IMR-90 (cell line): ENCODE data around the gene ZFPM1. TPM values are rescaled to one million over a fixed set of nuclear protein-coding genes. Genes with fewer than 3 reads are reported as not detected.

Source experiments
- ATAC-seq: fragments of 200-7000 bp; cut with Tn5 transposase; 2 replicates; pipeline ENCODE4 v1.9.1; 2020; ENCODE audit warnings: low read depth, mild to moderate bottlenecking, moderate library complexity
- Bru-seq: library from RNA; stranded (reverse); fragments of 400-500 nt; gene quantifications from one replicate; lab custom pipeline; 2021; lab: Mats Ljungman, UMichigan
- BruChase-seq, 2 experiments: library from RNA; stranded (reverse); fragments of 400-500 nt; gene quantifications; one replicate each; lab custom pipeline; 2021; lab: Mats Ljungman, UMichigan
- BruUV-seq: library from RNA; stranded (reverse); fragments of 400-500 nt; replicated peaks from 2 replicates; lab custom pipeline; 2021; lab: Mats Ljungman, UMichigan
- CTCF ChIA-PET: fragments of 300-600 bp; formaldehyde crosslinking; extraction: SDS; loops from one replicate; lab custom pipeline; 2021; ENCODE audit warnings: antibody characterized with exemption; lab: Yijun Ruan, JAX
- POLR2A ChIA-PET: fragments of 300-600 bp; sonication (Branson Sonifier 250); formaldehyde crosslinking; loops from one replicate; lab custom pipeline; 2022; ENCODE audit warnings: antibody characterized with exemption; ENCODE audit not compliant: unreplicated experiment; lab: Charles Lee
- DNase-seq: peaks from one replicate; pipeline ENCODE4 v3.0.0; 2013
- H2AFZ ChIP-seq: replicated peaks from 2 replicates; pipeline ENCODE3; 2013; ENCODE audit warnings: low read length, mild to moderate bottlenecking; ENCODE audit not compliant: poor library complexity
- H2AK5ac ChIP-seq: 2 replicates; pipeline ENCODE4 v1.6.1; 2013; ENCODE audit warnings: low read depth, low read length, inconsistent platforms
- H2AK9ac ChIP-seq: replicated peaks from 2 replicates; pipeline ENCODE3; 2013; ENCODE audit warnings: mild to moderate bottlenecking, low read depth, low read length, moderate library complexity; ENCODE audit not compliant: poor library complexity
- H2BK120ac ChIP-seq: 2 replicates; pipeline ENCODE4 v1.6.1; 2013; ENCODE audit warnings: low read depth, low read length, inconsistent platforms
- H2BK15ac ChIP-seq: 3 replicates; pipeline ENCODE4 v1.6.1; 2013; ENCODE audit warnings: low read depth, low read length, inconsistent platforms
- H2BK20ac ChIP-seq: 2 replicates; pipeline ENCODE4 v1.6.1; 2013; ENCODE audit warnings: low read depth, mild to moderate bottlenecking, inconsistent platforms, low read length, moderate library complexity
- H2BK5ac ChIP-seq: 2 replicates; pipeline ENCODE4 v1.6.1; 2013; ENCODE audit warnings: mild to moderate bottlenecking, low read depth, low read length, inconsistent platforms; ENCODE audit not compliant: poor library complexity, severe bottlenecking
- H3K14ac ChIP-seq: replicated peaks from 2 replicates; pipeline ENCODE4 v1.6.1; 2013; ENCODE audit warnings: low read depth, low read length, inconsistent platforms
- H3K18ac ChIP-seq: 2 replicates; pipeline ENCODE4 v1.6.1; 2013; ENCODE audit warnings: low read depth, low read length, control low read depth
- H3K23ac ChIP-seq: 2 replicates; pipeline ENCODE4 v1.6.1; 2013; ENCODE audit warnings: low read depth, low read length, inconsistent platforms
- H3K27ac ChIP-seq: 2 replicates; pipeline ENCODE4 v1.5.1; 2013; ENCODE audit warnings: mild to moderate bottlenecking, control low read depth, low read length; ENCODE audit not compliant: insufficient read depth
- H3K27me3 ChIP-seq: 2 replicates; pipeline ENCODE4 v1.6.1; 2013; ENCODE audit warnings: low read length; ENCODE audit not compliant: control insufficient read depth, insufficient read depth
- H3K36me3 ChIP-seq: 2 replicates; pipeline ENCODE4 v1.6.1; 2013; ENCODE audit warnings: low read length, mixed read lengths; ENCODE audit not compliant: control insufficient read depth, insufficient read depth
- H3K4ac ChIP-seq: 2 replicates; pipeline ENCODE4 v1.6.1; 2013; ENCODE audit warnings: low read depth, low read length, inconsistent platforms
- H3K4me1 ChIP-seq: 2 replicates; pipeline ENCODE4 v1.6.1; 2013; ENCODE audit warnings: low read length, mixed read lengths; ENCODE audit not compliant: control insufficient read depth, insufficient read depth
- H3K4me2 ChIP-seq: 2 replicates; pipeline ENCODE4 v1.6.1; 2013; ENCODE audit warnings: low read depth, mild to moderate bottlenecking, control low read depth, low read length, moderate library complexity
- H3K4me3 ChIP-seq: 2 replicates; pipeline ENCODE4 v1.5.1; 2013; ENCODE audit warnings: low read depth, mild to moderate bottlenecking, control low read depth, low read length, moderate library complexity; ENCODE audit not compliant: insufficient read depth
- H3K56ac ChIP-seq: 2 replicates; pipeline ENCODE4 v1.6.1; 2013; ENCODE audit warnings: low read length, inconsistent platforms; ENCODE audit not compliant: insufficient read depth; ENCODE audit errors: extremely low read depth
- H3K79me1 ChIP-seq, 2 experiments: 2 replicates each; pipeline ENCODE4 v1.6.1; 2013; ENCODE audit warnings: low read length in 2 of 2, inconsistent platforms in 1 of 2, low read depth in 1 of 2
- H3K9ac ChIP-seq: 2 replicates; pipeline ENCODE4 v1.6.1; 2013; ENCODE audit warnings: low read depth, low read length, control low read depth
- H3K9me1 ChIP-seq: 2 replicates; pipeline ENCODE4 v1.6.1; 2013; ENCODE audit warnings: low read length, inconsistent platforms; ENCODE audit not compliant: insufficient read depth
- H3K9me3 ChIP-seq: 2 replicates; pipeline ENCODE4 v1.6.1; 2013; ENCODE audit warnings: low read length; ENCODE audit not compliant: control insufficient read depth, insufficient read depth
- H4K20me1 ChIP-seq: 2 replicates; pipeline ENCODE4 v1.6.1; 2013; ENCODE audit warnings: low read length, inconsistent platforms; ENCODE audit not compliant: insufficient read depth
- H4K5ac ChIP-seq: 2 replicates; pipeline ENCODE4 v1.6.1; 2013; ENCODE audit warnings: mild to moderate bottlenecking, low read depth, low read length, control low read depth
- H4K8ac ChIP-seq, 2 experiments: 2 replicates each; pipeline ENCODE4 v1.6.1; 2013; ENCODE audit warnings: low read depth in 2 of 2, low read length in 2 of 2, control low read depth in 1 of 2, inconsistent platforms in 1 of 2
- H4K91ac ChIP-seq: 2 replicates; pipeline ENCODE4 v1.6.1; 2013; ENCODE audit warnings: low read depth, low read length, inconsistent platforms; ENCODE audit not compliant: insufficient read depth
- CEBPB ChIP-seq: IDR thresholded peaks from 2 replicates; pipeline ENCODE4 v1.6.1; 2012; ENCODE audit warnings: low read depth, low read length, improper control_type of control experiment
- CTCF ChIP-seq: conservative IDR thresholded peaks from 2 replicates; pipeline ENCODE4 v1.5.1; 2012; ENCODE audit warnings: mild to moderate bottlenecking, low read depth, low read length, improper control_type of control experiment
- ELK1 ChIP-seq: fragments of 150-350 bp; IDR thresholded peaks from 2 replicates; pipeline ENCODE4 v1.6.1; 2016; ENCODE audit warnings: low read depth, mild to moderate bottlenecking, low read length, moderate library complexity, borderline replicate concordance
- POLR2A ChIP-seq: IDR thresholded peaks from 2 replicates; pipeline ENCODE4 v1.6.1; 2012; ENCODE audit warnings: mild to moderate bottlenecking, low read depth, low read length
- WGBS, 2 experiments: methylation state at CpG; one replicate each; pipeline versions ENCODE4 v1.1.5 to v1.1.7; 2013; ENCODE audit warnings: missing lambda C conversion rate in 2 of 2; ENCODE audit not compliant: insufficient read length in 1 of 2; ENCODE audit errors: extremely low coverage in 2 of 2; 5-methylcytosine and 5-hydroxymethylcytosine counted together
- dilution Hi-C: fragments of 300-500 bp; cut with HindIII; formaldehyde crosslinking; loops from one replicate; pipeline ENCODE4 v1.14.3; 2018; ENCODE audit warnings: low sequenced_read_pairs; ENCODE audit not compliant: unreplicated experiment
- in situ Hi-C: fragments of 300-500 bp; cut with MboI; formaldehyde crosslinking; loops from 3 replicates; pipeline ENCODE4 v1.14.3; 2019; ENCODE audit warnings: low sequenced_read_pairs, inconsistent platforms, mixed read lengths
- intact Hi-C: fragments of 100-400 bp; cut with micrococcal nuclease; formaldehyde crosslinking; loops from 2 replicates; pipeline ENCODE4 v1.10.0; 2022
- long read RNA-seq: library from polyadenylated mRNA; unstranded; transcript quantifications from one replicate; pipeline ENCODE4 v2.0.0, GENCODE V29; 2021; ENCODE audit not compliant: unreplicated experiment
- polyA plus RNA-seq, 3 experiments: library from polyadenylated mRNA; depleted of rRNA; stranded (reverse); fragments of >200 nt; gene quantifications; 2 replicates each; pipeline ENCODE4 v1.2.3, GENCODE V29; 2012; ENCODE audit warnings: low replicate concordance in 1 of 3
- total RNA-seq: library from RNA; depleted of rRNA; stranded (reverse); fragments of >200 nt; gene quantifications from 2 replicates; pipeline ENCODE4 v1.2.3, GENCODE V29; 2012; rRNA removed

The ZFPM1 gene
- 0.28 and 0.36 TPM in 2 replicates for total RNA-seq
- polyA plus RNA-seq (2012; rRNA removed): 1.1 and 1.8 TPM in 2 replicates
- 1.2 and 2.4 TPM in 2 replicates for polyA plus RNA-seq (2012; cell fraction: cytosol; rRNA removed)
- polyA plus RNA-seq (2012; cell fraction: nucleus; rRNA removed; ENCODE audit: low replicate concordance): 4.0 and 9.2 TPM in 2 replicates
- Bru-seq, nascent RNA: percentile 56 among the genes with signal in this experiment
- percentile 59 among the genes with signal in this experiment for BruChase-seq, experiment 1, labeled RNA remaining after a 6-hour chase
- BruChase-seq, experiment 2, labeled RNA remaining after a 2-hour chase: percentile 64 among the genes with signal in this experiment
- long read RNA-seq, partial matches to known transcripts: 2 of 13 reads
- long read RNA-seq, other reads (novel, unspliced or antisense): 11 of 13 reads

- Histone ChIP-seq H3K4me3 (peak within 1 kb of the TSS; percentile 65), H4K5ac (peak within 1 kb of the TSS; percentile 65), H2BK120ac (peak within 1 kb of the TSS; percentile 98), H2BK15ac (peak within 1 kb of the TSS; percentile 92; the same call in 1 of the 3 replicates), H3K9ac (peak within 1 kb of the TSS; percentile 41), H2AK5ac (no peak within 1 kb of the TSS), H3K4me2 (peak within 1 kb of the TSS; percentile 95), H4K8ac (peak within 1 kb of the TSS; percentile 59 to 97; a peak in 3 of 4 replicates), H4K20me1 (peaks cover 36% of the 10 kb centered on the region), H3K27ac (peak within 1 kb of the TSS; percentile 92), H3K36me3 (no peaks in the 10 kb centered on the region), H3K23ac (peak within 1 kb of the TSS; percentile 92; the same call in 1 of the 2 replicates), H3K79me1 (peaks cover 8 to 37% of the 10 kb centered on the region in 2 experiments), H2AFZ (peak within 1 kb of the TSS; percentile 100), H2BK20ac (peak within 1 kb of the TSS; percentile 84), H3K4ac (peak within 1 kb of the TSS; percentile 97), H3K27me3 (no peaks in the 10 kb centered on the region; the same call in 1 of the 2 replicates), H3K4me1 (peaks cover 14% of the 10 kb centered on the region), H3K14ac (peak within 1 kb of the TSS; percentile 95), H2BK5ac (peak within 1 kb of the TSS; percentile 93), H3K56ac (no peak within 1 kb of the TSS; the same call in 1 of the 2 replicates), H3K18ac (peak within 1 kb of the TSS; percentile 68), H4K91ac (peak within 1 kb of the TSS; percentile 79; the same call in 1 of the 2 replicates), H2AK9ac (peak within 1 kb of the TSS; percentile 92), H3K9me1 (peaks cover 11% of the 10 kb centered on the region), H3K9me3 (no peaks in the 10 kb centered on the region)
- no peak for ATAC-seq
- ChIA-PET POLR2A (no interaction called here), CTCF (interaction anchor here (0.6 kb wide), 1 partner anchor 11 kb away, joined by 3 read pairs; no protein-coding TSS in a partner anchor)
- in situ Hi-C loops (no loop called here), intact Hi-C loops (no loop called here), dilution Hi-C loops (no loop called here)
- TF ChIP-seq ELK1 (no peak), POLR2A (peak; percentile 64), CEBPB (no peak), CTCF (0 out of 2 replicates have a peak, but pooled peaks have one; percentile 1)
- no peak for DNase-seq
- BruUV-seq: no TSS peak
- WGBS, 2 experiments: 0% methylated on average over 14 of the region's 57 CpGs; no CpG with 5 or more reads in 1 of the 2 experiments
Measured at GRCh38 chr16:88453217-88453531, at the start of gene ZFPM1. TSS of gene ZFPM1 (plus strand) at chr16:88453280. CDS start at chr16:88453639, 359 bp downstream.
